GM12892 (cell line): ENCODE data around the gene SULT1C3.

Experiments
- POLR2A ChIP-seq: IDR thresholded peaks from 2 replicates; pipeline ENCODE4 v1.6.1; 2011; ENCODE audit warnings: low read depth, low read length, control low read depth
- POLR2AphosphoS5 ChIP-seq: IDR thresholded peaks from 2 replicates; pipeline ENCODE4 v1.6.1; 2011; ENCODE audit warnings: low read depth, low read length, control low read depth

DNA sequence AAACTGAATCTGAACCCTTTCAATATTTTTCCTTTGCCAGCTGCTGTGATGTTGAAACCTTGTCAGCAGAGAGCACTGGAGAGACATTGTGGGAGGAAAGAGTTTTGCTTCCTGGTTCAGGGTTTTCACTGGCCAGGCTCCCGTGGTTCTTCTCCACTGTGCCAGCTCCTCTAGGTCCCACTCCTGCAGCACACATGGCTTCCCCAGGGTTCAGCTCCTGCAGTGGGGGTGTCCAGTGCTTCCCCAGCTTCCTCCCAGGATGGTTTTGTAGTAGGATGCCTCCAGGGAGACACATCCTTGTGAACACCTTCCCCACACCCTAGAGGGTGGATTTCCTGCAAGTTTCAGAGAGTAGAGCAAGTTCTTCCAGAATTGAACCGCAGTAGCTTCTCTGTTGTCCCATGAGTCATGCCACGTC lies 24.0 kb upstream of the SULT1C3 start:
- TF ChIP-seq POLR2A (no peak), POLR2AphosphoS5 (no peak)
